IPS-15b (cell line): ENCODE measurements around the gene PAEP.

ENCODE experiments used
- H3K27me3 ChIP-seq: one replicate; pipeline ENCODE4 v1.6.1; 2013; ENCODE audit warnings: low read length; ENCODE audit not compliant: control insufficient read depth, insufficient read depth
- H3K36me3 ChIP-seq: one replicate; pipeline ENCODE4 v1.6.1; 2013; ENCODE audit warnings: low read length; ENCODE audit not compliant: control insufficient read depth, insufficient read depth
- H3K4me1 ChIP-seq: one replicate; pipeline ENCODE4 v1.6.1; 2013; ENCODE audit warnings: mild to moderate bottlenecking, low read length; ENCODE audit not compliant: control insufficient read depth, insufficient read depth
- H3K4me3 ChIP-seq: one replicate; pipeline ENCODE4 v1.5.1; 2013; ENCODE audit warnings: low read depth, low read length
- H3K9ac ChIP-seq: one replicate; pipeline ENCODE4 v1.6.1; 2013; ENCODE audit warnings: low read depth, mild to moderate bottlenecking, low read length
- H3K9me3 ChIP-seq: one replicate; pipeline ENCODE4 v1.6.1; 2013; ENCODE audit warnings: mild to moderate bottlenecking, low read length; ENCODE audit not compliant: control insufficient read depth, insufficient read depth

The PAEP gene

DNA sequence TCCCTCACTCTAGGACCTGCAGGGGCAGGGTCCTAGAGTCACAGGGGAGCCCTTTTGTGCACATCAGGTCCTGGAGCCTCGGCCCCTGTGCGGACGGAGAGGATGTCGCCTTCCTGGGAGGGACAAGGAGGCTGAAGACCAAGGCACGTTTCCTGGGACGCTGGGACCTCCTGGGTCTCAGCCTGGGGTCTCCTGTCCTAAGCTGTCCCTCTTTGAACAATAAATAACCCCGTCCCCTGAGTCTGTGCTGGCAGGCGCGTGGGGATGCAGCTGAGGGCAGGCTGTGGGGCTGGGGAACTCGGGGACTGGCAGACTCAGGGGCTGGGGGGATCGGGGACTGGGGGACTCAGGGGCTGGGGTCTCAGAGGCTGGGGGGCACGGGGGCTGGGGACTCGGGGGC, 31.1 kb downstream of the PAEP start:
- no peaks in the 10 kb centered on the region for H3K9me3 ChIP-seq
- H3K27me3 ChIP-seq, result no peaks in the 10 kb centered on the region
- H3K4me3 ChIP-seq, result no peak overlapping the region
- H3K4me1 ChIP-seq, result no peaks in the 10 kb centered on the region
- H3K9ac ChIP-seq, result no peak overlapping the region
- no peaks in the 10 kb centered on the region for H3K36me3 ChIP-seq

DNA sequence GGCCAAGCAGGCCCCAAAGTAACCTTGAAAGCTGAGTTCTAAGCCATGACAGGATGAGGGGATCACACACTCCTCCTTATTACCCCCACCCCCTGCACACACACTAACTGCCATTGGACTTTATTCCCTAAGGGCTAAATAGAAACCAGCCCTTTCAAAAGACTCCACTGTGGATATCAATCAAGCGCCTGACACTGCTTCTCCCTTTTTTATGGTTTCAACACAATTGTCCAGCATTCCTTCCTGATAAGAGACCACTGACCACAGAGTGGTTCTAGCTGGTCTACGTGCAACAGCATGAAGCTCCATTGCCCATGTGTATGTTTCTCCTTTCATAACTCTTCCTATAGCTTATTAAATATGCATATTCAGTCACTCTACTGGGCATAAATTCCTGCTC, 34.7 kb downstream of the PAEP start:
- Histone ChIP-seq H3K4me1 (no peaks in the 10 kb centered on the region), H3K9me3 (no peaks in the 10 kb centered on the region), H3K36me3 (no peaks in the 10 kb centered on the region), H3K27me3 (no peaks in the 10 kb centered on the region), H3K4me3 (no peak overlapping the region), H3K9ac (no peak overlapping the region)

DNA sequence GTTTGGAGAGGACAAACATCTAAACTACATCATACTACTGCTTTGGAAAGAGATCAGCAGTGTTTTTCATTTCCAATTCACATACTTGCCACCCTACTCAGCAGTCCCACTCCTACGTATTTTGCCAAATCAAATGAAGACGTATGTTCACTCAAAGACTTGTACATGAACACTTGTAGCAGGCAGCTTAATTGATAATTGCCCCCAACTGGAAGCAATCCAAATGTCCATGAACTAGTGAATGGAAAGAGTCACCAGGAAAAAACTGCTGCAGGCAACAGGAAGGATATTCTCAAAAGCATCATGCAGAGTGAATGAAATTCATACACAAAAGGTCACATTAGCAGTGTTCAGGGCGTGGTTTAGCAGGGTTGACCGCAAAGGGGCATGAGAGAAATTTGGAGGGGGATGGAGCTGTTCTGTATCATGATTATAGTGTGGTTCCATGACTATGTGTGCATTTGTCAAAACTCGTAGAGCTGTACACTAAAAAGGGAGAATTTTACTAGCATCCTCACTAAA, 38.8 kb downstream of the PAEP start:
- H3K27me3 ChIP-seq, result no peaks in the 10 kb centered on the region
- no peak overlapping the region for H3K9ac ChIP-seq
- no peaks in the 10 kb centered on the region for H3K9me3 ChIP-seq
- no peak overlapping the region for H3K4me3 ChIP-seq
- no peaks in the 10 kb centered on the region for H3K4me1 ChIP-seq
- H3K36me3 ChIP-seq, result no peaks in the 10 kb centered on the region

DNA sequence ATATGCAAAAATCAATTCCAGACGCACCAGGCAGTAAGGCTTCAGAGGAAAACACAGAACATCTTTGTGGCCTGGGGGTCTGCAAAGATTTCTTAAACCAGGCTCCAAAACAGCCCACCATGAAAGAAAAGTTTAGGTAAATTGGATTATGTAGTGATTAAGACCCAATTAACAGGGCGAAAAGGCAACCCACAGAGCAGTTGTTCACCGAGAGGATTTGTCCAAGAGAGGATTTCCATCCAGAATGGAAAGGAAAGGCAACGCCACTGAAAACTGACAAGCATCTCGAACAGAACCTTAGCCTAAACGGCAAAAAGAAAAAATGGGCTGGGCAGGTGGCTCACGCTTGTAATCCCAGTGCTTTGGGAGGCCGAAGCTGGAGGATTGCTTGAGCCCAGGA, 40.4 kb downstream of the PAEP start:
- Histone ChIP-seq H3K9ac (no peak overlapping the region), H3K9me3 (no peaks in the 10 kb centered on the region), H3K27me3 (no peaks in the 10 kb centered on the region), H3K36me3 (no peaks in the 10 kb centered on the region), H3K4me1 (no peaks in the 10 kb centered on the region), H3K4me3 (no peak overlapping the region)

DNA sequence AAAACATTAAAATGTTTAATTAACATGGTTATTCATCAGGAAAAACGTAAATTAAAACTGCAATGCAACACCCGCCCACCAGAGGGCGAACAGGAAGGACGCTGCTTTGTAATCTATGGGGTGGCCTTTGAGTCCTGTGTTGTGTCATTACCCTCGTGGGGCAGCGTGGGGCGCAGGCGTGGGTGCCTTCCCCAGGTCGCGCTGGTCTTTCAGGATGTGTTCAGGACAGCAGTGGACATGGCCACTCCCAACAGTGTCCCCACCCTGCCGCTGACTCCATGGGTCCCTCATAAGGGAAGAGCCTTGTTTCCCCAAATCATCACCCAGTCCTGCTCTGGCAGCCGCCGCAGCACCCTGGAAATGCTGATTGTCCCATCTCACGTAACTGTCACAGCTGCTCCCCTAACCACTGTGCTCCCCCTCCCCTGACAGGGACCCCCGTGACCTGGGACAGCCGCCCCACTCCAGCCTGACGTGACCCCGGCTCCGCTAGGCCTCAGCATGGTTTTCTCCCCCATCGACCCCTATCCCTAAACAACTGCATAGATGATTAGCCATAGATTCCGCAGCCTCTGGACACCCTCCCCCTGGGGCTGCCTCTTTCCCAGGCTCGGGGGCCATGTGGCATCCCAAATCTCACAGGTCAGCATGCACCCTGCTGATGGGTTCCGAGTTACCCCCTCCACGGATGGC, 41.4 kb downstream of the PAEP start:
- Histone ChIP-seq H3K36me3 (no peaks in the 10 kb centered on the region), H3K4me3 (no peak overlapping the region), H3K27me3 (no peaks in the 10 kb centered on the region), H3K9me3 (no peaks in the 10 kb centered on the region), H3K9ac (no peak overlapping the region), H3K4me1 (no peaks in the 10 kb centered on the region)

DNA sequence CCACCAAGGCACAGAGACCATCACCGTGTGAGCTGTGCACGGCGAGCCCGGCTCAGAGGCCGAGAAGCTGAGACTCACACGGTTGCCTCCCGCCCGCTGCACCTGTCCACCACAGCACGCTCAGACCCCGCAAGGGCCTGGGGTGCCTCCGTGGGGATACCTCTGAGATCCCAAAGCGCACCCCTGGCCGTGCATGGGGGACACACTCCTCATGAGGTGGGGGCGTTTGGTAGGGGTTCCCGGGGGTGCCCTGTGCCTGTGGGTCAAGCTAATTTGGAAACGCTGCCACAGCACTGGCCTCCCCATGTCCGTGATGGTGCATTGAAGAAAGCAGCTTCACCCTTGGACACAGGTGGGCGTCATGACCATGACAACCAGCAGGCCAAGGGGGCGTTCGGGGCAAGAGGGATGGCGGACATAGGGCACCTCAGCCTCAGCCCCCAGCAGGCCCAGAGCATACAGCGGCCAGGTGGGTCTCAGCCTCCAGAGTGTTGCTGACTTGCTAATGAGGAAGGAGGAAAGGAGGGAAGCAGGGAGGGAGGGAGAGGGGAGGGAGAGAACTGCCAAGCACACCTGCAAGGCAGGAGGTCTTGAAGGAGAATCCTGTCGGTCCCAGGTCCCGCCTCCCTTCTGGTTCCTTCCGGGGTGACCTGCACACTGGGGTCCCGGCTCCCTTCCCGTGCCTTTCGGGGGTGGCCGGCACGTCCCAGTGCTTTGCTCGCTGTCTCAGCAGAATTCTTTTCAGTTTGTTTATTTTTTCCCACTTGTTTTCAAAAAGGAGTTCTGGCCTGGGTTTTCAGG, 43.1 kb downstream of the PAEP start:
- Histone ChIP-seq H3K9ac (no peak overlapping the region), H3K4me1 (no peaks in the 10 kb centered on the region)

DNA sequence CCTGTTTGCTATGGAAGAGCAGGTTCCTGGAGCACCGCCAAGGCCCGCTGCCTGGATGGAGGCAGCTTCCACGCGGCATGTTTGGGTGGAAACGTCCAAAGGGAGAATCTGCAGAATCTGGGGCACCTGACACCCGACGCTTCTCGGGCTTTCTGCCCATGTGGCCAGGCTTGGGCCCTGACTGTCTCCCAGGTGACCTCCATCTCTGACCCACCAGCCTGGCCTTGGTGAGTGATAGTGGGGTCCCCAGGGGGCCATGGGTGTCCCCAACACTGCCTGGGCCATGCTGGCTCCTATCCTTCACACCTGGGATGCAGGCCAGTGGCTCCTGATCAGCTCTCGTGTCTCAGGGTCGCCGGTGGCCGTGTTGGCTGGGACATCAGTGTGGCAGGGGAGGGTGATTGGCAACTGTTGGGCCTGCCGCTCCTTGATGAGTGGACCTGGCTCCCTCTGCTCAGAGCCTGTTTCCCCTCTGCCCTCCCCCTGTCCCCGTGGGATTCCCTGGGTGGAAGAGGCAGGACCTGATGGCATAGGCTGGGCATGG, 43.8 kb downstream of the PAEP start:
- H3K4me3 ChIP-seq, result no peak overlapping the region
- no peak overlapping the region for H3K9ac ChIP-seq
- H3K36me3 ChIP-seq, result no peaks in the 10 kb centered on the region
- H3K27me3 ChIP-seq, result no peaks in the 10 kb centered on the region
- no peaks in the 10 kb centered on the region for H3K9me3 ChIP-seq
- H3K4me1 ChIP-seq, result no peaks in the 10 kb centered on the region

More for the DNA sequence above, 43.1 kb downstream of the PAEP start:
- H3K9me3 ChIP-seq, result no peaks in the 10 kb centered on the region
- H3K4me3 ChIP-seq, result no peak overlapping the region
- H3K36me3 ChIP-seq, result no peaks in the 10 kb centered on the region
- no peaks in the 10 kb centered on the region for H3K27me3 ChIP-seq

DNA sequence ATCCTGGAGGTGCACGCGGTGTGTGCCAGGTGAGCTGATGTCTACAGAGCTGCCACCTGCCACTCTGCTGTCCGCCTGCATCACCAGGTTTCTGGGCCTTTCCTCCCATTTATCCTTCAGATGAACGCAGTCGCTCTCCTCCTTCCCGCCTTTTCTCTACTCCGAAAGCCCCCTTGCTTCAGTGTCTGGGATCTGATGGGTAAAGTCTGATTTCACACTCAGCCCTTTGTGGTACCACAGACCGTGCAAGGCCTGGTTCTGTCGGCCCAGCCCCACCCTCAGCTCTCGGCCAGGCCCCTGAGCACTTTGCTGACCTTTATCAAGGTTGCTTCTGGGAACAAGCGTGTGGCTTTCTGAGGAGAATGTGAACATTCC, 45.3 kb downstream of the PAEP start:
- Histone ChIP-seq H3K9ac (no peak overlapping the region), H3K27me3 (no peaks in the 10 kb centered on the region), H3K9me3 (no peaks in the 10 kb centered on the region), H3K4me1 (no peaks in the 10 kb centered on the region), H3K36me3 (no peaks in the 10 kb centered on the region), H3K4me3 (no peak overlapping the region)

DNA sequence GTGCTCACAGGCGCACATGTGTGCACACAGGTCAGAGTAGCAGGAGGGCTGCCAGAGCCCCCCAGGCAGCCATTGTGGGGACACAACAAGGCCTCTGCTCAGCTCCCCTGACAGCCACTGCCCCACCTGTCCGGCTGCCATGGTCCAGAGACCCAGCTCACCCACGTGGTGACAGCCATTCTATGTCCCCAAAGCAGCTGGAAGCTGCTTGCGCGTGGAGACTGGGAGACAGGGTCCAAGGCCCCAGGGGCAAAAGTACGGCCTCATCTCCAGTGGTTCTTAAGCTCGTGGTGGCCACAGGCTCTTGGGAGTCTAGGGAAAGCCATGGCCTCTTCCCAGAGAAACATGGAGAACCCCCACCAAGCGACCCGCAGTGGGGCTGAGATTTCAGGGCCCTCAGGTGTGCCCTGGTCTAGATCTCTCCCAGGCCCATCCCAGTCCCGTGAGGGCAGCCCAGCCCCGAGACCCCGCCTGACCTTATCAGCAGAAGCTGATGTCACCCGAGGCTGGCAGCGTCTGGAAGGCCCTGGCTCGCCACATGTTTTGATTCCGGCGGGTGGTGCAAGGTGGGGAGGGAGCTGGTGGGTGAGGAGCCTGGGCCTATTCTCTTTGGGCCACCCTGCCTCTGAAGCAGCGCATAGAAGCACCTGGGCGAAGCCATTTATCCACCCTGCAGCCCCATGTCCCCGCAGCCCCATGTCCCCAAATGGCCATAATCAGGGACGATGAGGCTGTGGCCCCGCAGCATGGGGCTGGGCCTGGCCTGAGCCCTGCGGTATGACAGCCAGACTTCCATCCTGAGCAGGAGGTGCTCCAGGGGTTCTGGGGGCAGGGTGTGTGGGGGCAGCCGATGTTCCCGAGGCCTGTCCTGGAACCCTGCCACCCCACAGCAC, 46.1 kb downstream of the PAEP start:
- H3K4me1 ChIP-seq, result no peaks in the 10 kb centered on the region
- H3K36me3 ChIP-seq, result no peaks in the 10 kb centered on the region
- no peaks in the 10 kb centered on the region for H3K27me3 ChIP-seq
- no peak overlapping the region for H3K4me3 ChIP-seq
- no peak overlapping the region for H3K9ac ChIP-seq
- H3K9me3 ChIP-seq, result no peaks in the 10 kb centered on the region

DNA sequence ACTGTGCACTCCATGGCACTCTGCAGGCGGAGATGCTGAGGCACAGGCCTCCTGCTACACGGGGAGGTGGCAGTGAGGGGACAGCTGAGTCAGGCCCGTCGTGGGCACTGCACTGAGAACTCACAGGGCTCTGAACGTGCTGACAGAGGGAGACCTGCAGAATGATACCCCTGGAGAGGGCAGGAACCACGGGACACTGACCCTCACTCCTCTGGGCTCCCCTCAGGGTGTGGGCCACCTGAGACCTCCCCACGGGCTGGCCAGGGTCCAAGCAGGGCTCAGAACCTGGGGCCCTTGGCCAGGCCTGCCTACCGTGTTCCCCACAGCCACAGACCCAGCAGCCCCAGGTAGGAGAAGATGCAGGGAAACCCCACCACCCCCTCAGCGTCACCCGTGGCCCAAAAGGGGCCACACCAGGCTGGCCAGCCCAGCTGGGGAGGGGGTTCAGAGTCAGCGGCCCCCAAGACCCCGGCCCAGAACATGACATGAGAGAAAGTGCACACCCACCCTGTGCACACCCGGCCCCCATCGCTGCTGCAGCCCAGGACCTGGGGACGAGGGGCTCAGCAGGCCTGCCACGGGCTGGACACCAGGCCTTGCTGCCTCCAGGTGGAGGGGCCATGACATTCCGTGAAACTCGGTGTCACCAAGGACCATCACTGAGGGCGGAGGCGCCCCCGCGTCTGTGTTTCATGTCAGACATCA, 46.9 kb downstream of the PAEP start:
- Histone ChIP-seq H3K4me3 (no peak overlapping the region), H3K27me3 (no peaks in the 10 kb centered on the region), H3K4me1 (no peaks in the 10 kb centered on the region), H3K36me3 (no peaks in the 10 kb centered on the region), H3K9me3 (no peaks in the 10 kb centered on the region), H3K9ac (no peak overlapping the region)

DNA sequence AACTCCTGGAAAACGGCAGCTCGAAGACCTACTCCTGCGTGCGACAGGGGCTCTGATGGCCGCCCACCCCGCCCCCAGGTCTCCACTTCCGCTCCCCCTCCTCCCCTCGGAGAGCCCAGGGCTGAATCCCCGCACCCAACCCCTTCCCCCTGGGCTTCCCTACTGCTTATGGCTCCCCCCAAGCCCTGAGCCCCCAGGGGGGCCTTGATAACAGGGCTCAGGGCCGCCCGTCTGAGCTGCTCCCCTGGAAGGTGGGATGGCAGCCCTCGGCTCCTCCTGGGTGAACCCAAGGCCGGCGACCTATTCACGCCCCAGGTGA, 47.4 kb downstream of the PAEP start:
- Histone ChIP-seq H3K36me3 (no peaks in the 10 kb centered on the region), H3K4me1 (no peaks in the 10 kb centered on the region), H3K27me3 (no peaks in the 10 kb centered on the region), H3K9me3 (no peaks in the 10 kb centered on the region), H3K9ac (no peak overlapping the region), H3K4me3 (no peak overlapping the region)
